ENCODE measurements around the gene PRG2.

The PRG2 gene

DNA sequence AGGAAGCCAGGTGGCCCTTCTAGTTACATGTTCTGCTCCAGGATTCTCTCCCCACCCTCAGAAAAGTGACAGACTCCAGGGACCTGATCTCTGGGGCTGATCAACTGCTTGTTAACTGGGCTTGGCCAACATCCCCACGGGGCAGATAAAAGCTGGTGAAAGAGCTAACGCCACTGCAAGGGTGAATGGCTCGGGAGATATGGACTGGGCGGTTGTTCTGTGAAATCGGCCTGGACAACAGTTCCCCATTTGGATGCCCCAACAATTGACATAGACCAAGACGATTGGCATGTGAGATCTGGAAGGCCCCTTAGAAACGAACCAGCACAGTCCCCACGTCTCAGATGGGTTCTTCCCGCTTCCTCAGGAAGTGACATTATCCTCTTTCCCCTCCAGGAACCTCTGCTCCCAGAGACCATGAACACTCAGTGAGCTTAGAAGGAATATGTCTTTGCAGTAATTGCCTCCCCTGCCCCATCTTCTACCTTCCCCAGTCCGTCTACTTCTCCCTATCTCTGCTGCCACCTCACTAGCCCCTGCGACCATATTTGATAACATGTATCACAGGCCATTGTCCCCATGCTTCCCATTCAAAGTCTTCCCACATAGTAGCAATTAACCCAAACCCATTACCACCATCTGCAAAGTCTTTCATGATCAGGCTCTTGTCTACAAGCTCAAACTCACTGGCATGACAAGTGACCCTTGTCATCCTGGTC is 5.6 kb upstream of the PRG2 start:
- DNase-seq: peak; percentile 76

DNA sequence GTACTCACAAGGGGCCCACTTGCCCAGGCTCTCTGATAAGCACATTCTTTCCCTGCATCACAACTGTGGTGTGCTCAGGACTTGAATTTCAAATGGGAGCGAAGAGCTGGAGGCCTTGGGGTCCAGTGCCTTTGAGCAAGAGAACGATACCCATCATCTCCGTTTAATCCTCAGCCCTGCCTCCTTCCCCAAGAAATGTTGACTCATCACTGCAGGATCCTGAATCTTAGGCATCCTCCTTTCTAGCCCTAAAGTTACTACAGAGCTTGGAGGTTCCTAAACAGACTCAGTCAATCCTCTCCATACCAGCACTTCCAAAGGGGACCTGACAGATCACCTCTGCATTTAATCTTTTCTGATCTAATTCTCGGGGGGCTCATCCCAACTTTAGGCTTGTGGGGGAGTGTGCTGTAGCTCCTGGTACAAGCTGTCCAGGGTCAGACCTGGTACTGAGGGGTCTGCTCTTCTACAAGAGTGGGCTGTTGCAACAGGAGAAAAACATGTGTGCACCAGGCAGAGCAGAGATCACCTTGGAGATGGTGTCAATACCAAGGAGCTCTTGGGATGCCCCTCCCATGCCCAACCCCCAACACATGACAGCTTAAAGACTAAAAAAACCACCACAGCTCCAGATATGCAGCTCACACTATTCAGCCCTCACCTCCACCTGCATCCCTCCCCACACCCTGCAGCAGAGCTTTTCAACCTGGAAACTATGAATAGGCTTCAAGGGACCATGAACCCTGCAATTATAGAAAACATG is 3.9 kb upstream of the PRG2 start:
- DNase-seq: no peak

DNA sequence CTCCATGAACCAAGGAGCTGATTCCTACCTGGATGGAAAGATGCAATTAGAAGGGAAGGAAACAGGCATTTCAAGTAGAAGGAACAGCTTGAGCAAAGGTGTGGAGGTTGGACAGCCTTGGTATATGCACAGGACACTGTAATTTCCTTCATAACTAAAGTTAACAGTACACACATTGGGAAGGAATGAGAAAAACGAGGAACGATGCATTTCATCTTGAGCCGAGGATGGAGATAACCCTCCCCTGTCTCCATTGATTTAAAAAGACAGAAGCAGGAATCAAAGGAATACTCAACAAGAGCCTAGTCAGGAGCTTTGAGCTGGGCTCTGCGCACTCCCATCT is 2.3 kb upstream of the PRG2 start:
- no peak for DNase-seq

DNA sequence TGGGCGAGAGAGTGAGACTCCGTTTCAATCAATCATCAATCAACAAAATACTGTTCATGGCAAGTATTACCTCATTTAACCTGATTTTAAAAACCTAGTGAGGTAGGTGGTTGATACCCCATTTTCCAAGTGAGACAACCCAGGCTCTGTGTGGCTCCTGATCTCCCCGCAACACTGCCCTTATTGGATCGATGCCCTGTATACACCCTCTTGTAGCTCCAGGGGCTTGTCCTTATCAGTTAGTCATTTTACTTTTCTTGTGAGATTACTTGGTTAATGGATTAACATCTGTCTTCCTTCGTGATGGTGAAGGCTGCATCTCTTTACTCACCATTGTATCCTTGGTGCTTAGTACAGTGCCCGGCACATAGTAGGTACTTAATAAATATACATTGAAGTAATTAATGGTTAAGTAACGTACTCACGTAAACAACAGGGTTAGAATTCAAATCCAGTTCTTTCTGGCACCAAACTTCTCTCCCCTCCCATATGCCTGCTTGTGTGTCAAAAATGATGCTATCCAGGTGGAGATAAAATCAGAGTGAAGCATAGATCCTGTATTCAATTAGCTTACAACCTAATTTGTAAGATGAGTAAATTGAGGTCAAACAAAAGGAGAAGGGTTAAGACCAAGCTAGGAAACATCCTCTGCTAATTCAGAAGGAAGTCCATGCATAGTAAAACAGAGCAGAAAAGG is 1.8 kb upstream of the PRG2 start:
- no peak for DNase-seq

DNA sequence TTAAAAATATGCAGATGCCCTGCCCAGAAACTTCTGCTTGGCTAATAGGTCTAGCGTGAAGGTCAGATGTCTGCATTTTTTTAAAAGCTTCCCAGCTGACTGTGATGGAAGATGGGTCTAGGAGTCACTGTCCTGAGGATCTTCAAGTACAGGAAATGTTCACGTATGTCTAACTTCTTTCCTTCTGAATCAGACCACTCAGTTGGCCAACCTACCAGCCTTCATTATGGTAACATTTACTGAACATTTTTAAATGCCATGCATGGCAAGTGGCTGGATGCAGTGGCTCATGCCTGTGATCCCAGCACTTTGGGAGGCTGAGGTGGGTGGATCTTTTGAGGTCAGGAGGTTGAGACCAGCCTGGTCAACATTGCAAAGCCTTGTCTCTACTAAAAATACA is 1.1 kb upstream of the PRG2 start:
- DNase-seq: no peak

DNA sequence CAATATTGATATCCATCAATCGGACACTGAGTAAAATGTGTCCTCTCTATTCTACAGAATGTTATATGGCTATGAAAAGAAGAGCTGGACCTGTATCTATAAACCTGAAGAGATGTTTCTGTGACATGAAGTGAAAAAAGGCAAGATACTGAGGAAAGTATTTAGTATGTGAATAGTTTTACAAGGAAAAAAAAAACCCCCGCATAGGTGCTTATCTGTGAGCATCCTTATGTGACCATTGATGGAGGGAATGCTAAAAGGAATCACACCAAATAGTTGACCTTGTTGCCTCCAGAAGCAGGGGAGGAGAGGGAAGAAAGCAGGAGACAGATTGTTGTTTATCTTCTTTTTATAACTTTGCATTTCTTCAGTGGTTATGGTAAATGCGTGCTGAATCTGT is 661 bp upstream of the PRG2 start:
- no peak for DNase-seq

DNA sequence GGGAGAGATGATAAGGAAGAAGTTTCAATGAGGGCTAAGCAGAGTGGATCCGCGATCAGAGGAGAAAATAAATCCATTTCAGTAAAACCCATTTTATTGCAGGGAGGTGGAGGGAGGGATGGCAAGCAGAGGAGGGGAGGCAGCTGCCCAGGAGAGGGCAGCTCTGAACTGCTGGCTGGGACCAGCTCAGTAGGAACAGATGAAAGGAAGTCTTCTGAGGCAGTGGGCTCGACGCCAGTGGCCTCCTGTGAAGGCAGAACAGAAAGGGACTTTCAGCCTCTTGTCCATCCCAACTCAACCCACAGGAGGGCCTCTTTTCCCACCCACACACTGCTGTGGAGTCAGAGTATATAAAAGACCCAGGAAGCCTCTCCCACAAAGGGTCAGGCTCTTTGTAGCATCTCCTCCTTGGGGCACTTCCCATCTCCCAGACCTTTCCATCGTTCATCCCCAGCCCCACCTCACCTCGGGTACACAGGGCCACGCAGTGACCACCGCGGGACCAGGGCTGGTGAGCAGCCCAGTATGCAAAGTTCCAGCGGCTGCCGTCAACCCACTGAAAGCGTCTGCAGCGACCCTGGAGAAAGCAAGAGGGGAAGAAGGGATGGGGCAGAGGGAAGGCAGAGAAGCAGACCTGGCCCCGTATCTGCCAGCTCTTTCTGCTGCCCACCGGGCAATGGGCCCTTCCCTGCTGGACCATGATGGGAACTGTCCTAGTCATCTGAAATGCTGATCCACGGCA is 3.0 kb downstream of the PRG2 start:
- DNase-seq: peak; percentile 60

DNA sequence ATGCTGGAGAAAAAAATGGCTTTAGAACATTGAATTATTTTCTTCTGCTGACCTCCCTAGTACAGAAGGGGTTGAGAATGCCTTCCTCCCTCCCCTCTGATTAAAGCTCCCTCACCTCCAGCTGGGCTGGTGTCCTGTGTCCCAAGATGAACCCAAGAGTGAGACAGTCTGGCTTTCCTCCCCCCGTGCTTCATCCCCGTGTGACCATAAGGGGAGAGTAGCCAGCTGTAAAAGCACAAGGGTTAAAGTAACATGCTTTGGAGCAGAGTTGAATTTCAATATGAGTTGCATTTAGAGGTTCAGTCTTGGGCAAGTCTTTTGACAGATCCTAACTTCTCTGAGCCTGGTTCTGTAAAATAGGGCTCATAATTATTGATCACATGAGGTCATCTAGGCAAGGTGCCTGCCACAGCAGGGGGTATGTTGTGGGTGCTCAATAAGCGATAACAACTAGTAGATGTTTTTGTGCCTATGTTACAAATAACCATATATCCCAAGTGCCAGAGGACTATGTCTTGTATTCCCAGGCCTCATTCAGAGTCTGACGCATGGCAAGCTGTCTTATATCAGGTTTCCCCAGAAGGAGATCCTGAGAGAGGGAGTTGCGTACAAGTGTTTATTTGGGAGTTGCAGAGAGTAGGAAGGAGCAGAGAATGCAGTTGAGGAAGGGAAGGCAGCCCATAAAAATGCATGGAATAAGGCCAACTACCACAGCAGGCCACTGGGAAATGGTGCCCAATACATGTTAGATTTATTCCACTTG is 4.1 kb downstream of the PRG2 start:
- peak; percentile 59 for DNase-seq

DNA sequence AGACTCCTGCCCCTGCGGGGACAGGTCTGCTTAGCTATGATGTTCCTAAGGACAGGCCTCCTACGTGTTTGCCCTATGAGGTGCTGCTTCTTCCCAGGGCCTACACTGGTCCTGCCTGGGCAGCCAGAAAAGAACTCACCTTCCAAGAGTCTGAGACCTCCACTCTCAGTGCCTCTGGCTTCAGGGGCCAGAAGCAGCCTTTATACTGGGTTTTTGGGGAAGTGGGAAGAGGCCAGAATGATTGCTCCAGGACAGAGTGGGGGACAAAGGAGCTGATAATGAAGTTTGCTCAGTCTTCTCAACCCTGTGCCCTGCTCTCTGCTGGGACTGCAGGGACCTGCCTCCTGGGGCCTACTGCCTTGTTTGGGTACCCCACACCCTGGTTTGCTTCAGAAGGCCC is 9.5 kb downstream of the PRG2 start, which contains the start of gene PRG3:
Gene PRG3, minus strand, starts transcription at position 176 of the 400 bp plus-strand sequence. CDS start 442 bp downstream, outside the sequence.
- no peak for DNase-seq

DNA sequence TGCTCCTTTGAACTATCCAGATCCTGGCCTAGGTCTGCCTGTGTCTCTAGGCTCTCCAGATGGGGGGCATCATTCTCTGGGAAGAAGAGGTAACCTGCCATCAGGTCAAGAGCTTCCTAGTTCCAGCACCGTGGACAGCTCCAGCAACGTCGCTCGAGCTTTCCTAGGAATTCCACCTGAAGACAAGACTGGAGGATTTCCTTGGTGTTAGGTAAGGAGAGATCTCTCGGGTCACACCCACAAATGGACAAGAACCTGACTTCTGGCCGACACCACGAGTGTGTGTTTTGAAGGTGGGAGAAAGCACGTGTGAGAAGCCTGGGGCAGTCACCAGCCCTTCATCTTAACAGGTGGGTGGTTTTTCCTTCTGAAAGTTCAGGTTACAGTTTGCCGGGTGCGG is 10.7 kb downstream of the PRG2 start:
- DNase-seq: no peak

DNA sequence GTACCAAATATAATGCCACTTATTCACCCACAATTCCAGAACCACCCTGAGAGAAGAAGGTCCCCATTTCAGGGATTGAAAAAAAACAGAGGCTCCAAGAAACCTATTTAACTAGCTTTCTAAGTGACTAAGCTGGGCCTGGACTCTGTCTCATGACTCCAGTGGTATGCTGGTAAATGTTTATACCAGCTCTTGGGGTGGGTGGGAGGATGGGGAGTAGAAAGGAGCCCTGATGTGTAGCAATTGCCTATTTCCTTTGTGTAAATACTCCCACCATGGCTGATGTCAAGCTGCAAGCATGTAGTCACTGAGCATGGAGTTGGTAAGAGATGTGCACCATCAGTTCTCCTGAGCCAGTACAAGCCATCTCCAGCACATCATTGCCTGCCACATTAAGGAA is 12.3 kb downstream of the PRG2 start:
- DNase-seq: no peak

DNA sequence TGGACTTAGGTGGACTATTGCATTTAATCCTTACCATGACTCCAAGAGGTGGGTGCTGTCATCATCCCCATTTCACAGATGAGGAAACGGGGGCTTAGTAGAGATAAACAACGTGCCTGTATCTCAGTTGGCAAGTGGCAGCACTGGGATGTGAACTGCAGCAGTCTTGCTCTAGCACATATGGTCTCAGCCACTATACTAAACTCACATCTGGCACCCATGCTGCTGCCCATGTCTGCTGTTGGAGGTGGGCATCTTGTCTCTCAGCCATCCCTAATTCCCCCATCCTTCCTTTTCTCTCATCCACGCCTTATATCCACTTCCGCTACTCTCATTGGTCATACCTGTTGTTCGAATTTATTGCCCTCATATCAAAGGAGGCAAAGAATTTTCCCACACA is 13.3 kb downstream of the PRG2 start:
- DNase-seq: no peak

DNA sequence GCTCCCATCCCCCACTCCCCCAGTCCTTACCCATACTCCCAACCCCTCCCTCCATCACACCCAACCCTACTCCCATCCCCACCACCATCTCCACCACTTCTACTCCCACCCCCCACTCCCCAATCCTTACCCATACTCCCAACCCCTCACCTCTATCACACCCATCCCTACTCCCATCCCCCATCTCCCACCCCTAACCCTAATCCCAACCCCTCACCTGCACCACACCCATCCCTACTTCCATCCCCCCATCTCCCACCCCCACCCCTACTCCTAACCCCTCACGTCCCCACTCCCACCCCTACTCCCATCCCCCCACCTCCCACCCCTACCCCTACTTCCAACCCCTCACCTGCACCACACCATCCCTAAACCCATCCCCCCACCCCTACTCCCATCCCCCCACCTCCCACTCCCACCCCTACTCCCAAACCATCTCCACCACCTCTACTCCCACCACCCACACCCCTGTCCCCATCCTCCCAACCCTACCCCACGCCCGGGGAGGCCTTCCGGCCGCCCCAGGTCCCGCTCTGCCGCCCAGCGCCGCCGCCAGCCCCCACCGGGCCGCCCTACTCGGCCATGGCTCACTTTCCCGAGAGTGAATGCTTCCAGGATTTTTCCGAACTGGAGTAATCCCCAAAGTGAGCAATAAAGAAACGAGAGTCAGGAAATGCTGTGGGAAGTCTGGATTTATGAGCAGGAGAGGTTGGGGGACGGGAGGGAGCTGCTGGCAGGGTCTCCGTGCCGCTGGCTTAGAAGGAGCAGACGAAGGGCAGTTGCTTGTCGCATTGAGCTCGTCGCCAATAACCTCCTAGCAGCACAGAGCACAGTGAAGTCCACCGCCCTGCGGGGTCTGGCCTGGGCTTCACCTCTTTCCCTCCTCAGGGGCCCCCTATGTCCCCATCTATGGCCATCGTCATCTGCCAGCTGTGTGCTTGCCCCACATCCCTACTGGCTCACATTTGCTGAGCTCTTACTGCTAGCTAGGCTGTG is 14.1 kb downstream of the PRG2 start:
- no peak for DNase-seq

DNA sequence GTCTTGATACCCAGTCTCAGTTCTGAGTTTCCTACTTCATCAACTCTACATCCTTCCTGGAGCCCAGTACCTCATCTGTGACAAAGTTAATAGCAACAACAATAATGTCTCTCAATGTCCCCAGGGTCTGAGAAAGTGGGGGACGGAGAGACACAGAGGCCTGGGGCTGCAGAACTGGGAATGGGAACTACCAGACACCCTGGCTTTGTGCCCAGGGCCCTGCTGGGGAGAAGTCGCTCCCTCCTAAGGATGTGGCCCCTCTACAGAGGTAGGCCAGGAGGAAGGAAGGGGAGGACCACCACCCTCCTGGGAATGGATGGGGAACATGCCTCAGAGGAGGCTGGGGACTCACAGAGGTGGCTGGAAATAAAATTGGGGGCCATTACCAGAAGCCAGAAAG is 15.0 kb downstream of the PRG2 start:
- no peak for DNase-seq

DNA sequence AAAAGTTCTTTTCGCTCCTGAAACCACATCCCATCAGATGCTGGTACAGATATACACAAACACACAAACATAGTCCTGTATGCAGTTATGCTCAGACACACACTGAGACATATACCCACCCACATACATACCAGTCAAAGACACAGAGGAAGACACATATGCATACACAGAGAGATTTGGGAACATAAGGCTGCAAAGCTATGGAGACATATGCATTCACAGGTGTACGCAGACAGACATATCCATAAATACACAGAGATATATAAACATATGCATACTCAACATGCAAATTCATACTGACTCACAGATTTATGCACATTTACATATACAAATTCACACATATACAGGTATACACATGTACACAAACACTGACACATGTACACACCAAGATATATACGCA is 15.5 kb downstream of the PRG2 start:
- DNase-seq: no peak

DNA sequence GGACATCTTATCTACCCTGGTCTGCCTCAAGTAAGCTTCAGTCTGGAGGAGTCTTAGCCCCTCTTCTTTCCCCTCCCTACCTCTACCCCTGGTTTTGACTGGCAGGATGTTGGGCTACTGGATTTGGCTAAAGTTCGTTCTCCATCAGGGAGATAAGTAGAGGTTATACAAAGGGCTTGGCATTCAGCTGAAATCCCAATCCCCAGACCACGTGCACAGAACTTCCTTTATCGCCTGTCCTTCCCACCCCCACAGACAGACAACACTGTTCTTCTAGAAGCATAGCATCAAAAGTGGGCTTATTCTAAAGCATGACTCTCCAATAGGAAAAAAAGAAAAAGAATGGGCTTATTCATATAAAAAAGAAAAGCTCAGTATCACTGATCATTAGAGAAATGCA is 17.3 kb downstream of the PRG2 start:
- DNase-seq: no peak

DNA sequence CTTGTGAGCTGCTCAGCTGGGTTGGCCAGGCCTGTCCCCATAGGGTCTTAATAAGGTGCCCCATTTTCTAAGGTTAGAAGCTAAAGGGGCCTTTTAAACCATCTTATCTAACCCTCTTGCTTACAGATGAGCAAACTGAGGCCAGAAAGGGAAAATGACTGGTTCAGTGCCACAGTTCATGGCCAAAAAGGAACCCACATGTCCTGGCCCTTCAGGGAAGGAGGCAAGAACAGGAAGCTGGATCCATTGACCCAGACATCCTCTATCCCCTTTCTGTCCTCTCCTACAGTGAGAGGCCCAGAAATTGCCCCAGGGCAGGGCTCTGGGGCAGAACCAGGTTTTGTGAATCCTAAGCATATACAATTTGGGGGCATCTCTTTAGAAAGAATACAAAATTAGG is 19.5 kb downstream of the PRG2 start:
- no peak for DNase-seq

DNA sequence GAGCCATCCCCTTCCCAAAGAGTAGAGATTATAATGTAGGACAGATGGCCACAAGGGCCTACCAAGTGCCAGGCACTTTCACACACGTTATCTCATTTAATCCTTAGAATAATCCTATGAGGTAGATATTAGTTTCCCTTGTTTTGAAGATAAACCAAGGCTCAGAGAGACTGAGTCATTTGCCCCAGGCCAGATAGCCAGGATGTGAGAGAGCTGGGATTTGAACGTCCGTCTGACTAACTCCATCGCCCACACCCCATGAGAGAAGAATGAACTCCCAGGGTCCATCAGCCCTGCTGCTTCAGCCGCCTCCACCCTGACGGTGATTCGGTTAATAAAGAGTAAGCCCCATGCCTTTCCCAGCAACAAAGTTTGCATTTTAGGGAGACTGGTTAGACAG is 20.2 kb downstream of the PRG2 start:
- no peak for DNase-seq

DNA sequence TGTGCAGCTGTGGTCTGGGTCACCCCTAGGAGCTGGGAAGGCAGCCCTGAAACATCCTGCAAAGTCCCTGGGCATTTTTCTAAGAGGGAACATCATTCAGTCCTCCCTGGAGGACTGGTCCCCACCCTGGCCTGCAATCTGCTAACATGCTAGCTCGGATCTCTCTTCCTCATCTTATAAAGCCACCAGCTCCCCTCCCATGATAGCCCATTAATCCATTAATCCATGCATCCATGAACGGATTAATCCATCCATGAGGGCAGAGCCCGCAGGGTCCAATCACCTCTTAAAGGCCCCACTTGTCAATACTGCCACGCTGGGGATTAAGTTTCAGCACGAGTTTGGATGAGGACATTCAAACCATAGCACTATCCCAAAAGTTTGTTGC is 21.6 kb downstream of the PRG2 start:
- no peak for DNase-seq

DNA sequence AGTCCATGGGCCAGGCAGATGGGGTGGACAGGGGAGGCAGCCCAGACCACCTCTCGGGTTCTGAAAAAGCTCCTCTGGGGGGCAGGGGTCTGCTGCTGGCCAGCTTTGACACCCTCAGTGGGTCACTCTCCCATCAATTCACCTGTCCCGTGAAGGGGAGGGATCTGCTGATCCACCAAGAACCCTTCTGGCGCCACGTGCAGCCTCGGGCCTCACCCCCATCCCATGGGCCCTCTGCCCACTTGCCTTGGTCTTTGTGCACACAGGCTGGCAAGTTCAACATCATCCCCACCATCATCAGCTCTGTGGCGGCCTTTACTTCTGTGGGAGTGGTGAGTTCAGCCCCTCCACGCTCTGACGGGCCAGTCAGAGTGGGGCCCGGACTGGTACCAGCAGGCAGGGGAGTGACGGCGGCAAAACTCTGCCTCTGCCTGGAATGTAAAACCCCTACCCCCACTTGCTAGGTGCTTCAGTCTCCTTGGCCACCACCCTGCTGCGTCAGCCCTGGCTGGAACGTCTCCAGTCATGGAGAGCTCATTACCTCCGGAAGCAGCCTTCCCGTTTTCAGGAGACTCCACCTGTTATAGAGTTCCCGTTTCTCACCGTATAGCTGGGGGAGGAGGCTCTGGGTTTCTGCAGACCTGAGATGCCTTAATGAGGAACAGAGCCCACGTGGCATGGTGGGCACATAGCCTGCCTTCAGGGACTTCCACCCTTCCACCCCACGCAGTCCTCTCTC is 22.2 kb downstream of the PRG2 start:
- DNase-seq: peak; percentile 27
